Suprapubic skin (tissue), 4 donors: Measurements from ENCODE around the gene CSMD2. TPM values are rescaled to one million over a fixed set of nuclear protein-coding genes. Genes with fewer than 3 reads are reported as not detected.
"Not testable (repeated sequence)": the region's sequence is repeated elsewhere in the genome, so short reads cannot be mapped to it uniquely, and the experiment has no call there.

Source experiments
- DNase-seq, 2 donors: peaks; one replicate each; pipeline ENCODE4 v3.0.0-alpha.2; 2019; ENCODE audit warnings: low spot score in 2 of 2
- H3K27ac ChIP-seq: fragments of 200-600 bp; sonication (generic); one replicate; pipeline ENCODE4 v1.5.1; 2019
- H3K27me3 ChIP-seq: fragments of 200-600 bp; sonication (generic); one replicate; pipeline ENCODE4 v1.5.1; 2019
- H3K36me3 ChIP-seq: fragments of 200-600 bp; sonication (generic); one replicate; pipeline ENCODE4 v1.5.1; 2019
- H3K4me1 ChIP-seq: fragments of 200-600 bp; sonication (generic); one replicate; pipeline ENCODE4 v1.5.1; 2019
- H3K4me3 ChIP-seq: fragments of 200-600 bp; sonication (generic); one replicate; pipeline ENCODE4 v1.5.1; 2019; ENCODE audit warnings: mild to moderate bottlenecking
- H3K9me3 ChIP-seq: fragments of 200-600 bp; sonication (generic); one replicate; pipeline ENCODE4 v1.5.1; 2019
- EP300 ChIP-seq: sonication (generic); formaldehyde crosslinking; IDR thresholded peaks from one replicate; pipeline ENCODE4 v1.6.1; 2017; ENCODE audit warnings: antibody characterized with exemption
- POLR2A ChIP-seq, 2 donors: fragments of 450-650 bp; IDR thresholded peaks; one replicate each; pipeline ENCODE4 v1.6.1; 2017; ENCODE audit warnings: antibody characterized with exemption in 2 of 2, mild to moderate bottlenecking in 2 of 2, moderate library complexity in 2 of 2
- POLR2AphosphoS5 ChIP-seq, 3 donors: sonication (generic); formaldehyde crosslinking; IDR thresholded peaks; one replicate each; pipeline ENCODE4 v1.6.1; 2017; ENCODE audit warnings: antibody characterized with exemption in 3 of 3
- WGBS: methylation state at CpG from one replicate; pipeline ENCODE4 v1.1.5; 2018; 5-methylcytosine and 5-hydroxymethylcytosine counted together
- total RNA-seq, 4 donors: library from RNA; depleted of rRNA; stranded (reverse); fragments of >200 nt; gene quantifications; one replicate each; pipeline ENCODE4 v1.1.0, GENCODE V29; 2016
- TF ChIP-seq, protein P1 (sequence below), 2 donors: fragments of 200-600 bp in 1 of 2; fragments of 450-650 bp in 1 of 2; sonication (generic) in 1 of 2; IDR thresholded peaks; one replicate each; pipeline ENCODE4 v1.5.1; 2016 to 2019; ENCODE audit warnings: antibody characterized with exemption in 2 of 2, mild to moderate bottlenecking in 1 of 2, moderate library complexity in 1 of 2

CSMD2 gene
- total RNA-seq, 4 donors from 2014 or later: 0.08 to 0.55 (median 0.13) TPM

DNA sequence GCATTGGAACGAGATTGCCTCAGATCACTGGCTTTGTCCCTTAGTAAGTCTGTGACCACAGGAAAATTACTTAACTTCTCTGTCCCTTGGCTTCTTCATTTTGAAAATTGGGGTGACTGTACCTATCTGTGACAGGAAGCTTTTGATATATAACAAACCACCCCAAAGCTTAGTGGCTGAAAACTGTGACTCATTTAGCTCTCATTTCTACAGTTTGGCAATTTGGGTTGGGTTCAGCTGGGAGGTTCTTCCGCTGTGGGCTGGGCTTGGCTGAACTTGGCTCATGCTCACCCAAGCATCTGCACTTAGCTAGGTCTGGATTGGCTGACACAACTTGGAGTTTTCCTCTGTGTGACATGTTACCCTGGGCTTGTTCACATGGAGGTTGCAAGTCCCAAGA lies 25.7 kb upstream of the CSMD2 start:
- H3K9me3 ChIP-seq: peaks cover 6% of the 10 kb centered on the region
- no peaks in the 10 kb centered on the region for H3K4me1 ChIP-seq
- H3K27ac ChIP-seq: no peak overlapping the region
- peaks cover 39% of the 10 kb centered on the region for H3K27me3 ChIP-seq
- no peak overlapping the region for H3K4me3 ChIP-seq
- DNase-seq: no peak
- TF ChIP-seq POLR2A (IDR thresholded peaks at IDR 0.05) (no peak), EP300 (no peak), POLR2AphosphoS5 (IDR thresholded peaks at IDR 0.05) (no peak)
- TF ChIP-seq, protein P1, sequence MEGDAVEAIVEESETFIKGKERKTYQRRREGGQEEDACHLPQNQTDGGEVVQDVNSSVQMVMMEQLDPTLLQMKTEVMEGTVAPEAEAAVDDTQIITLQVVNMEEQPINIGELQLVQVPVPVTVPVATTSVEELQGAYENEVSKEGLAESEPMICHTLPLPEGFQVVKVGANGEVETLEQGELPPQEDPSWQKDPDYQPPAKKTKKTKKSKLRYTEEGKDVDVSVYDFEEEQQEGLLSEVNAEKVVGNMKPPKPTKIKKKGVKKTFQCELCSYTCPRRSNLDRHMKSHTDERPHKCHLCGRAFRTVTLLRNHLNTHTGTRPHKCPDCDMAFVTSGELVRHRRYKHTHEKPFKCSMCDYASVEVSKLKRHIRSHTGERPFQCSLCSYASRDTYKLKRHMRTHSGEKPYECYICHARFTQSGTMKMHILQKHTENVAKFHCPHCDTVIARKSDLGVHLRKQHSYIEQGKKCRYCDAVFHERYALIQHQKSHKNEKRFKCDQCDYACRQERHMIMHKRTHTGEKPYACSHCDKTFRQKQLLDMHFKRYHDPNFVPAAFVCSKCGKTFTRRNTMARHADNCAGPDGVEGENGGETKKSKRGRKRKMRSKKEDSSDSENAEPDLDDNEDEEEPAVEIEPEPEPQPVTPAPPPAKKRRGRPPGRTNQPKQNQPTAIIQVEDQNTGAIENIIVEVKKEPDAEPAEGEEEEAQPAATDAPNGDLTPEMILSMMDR (IDR thresholded peaks at IDR 0.05): no peak
- WGBS: 84% methylated on average over 2 of the region's 2 CpGs
- H3K36me3 ChIP-seq: no peaks in the 10 kb centered on the region

DNA sequence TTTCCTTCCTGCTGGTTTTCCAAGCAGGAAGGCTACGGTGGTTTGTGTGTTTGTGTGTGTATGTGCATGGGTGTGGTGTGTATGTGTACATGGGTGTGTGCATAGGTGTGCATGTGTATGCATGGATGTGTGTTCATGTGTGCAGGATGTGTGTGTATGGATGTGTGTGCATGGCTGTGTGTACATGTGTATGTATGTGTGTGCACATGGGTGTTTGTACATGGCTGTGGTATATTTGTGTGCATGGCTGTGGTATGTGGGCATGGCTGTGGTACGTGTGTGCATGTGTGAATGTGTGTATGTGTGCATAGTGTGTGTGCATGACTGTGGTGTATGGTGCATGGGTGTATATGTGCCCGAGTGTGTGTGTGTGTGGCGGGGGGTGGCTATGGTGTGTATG lies 24.0 kb upstream of the CSMD2 start:
- H3K9me3 ChIP-seq: peaks cover 6% of the 10 kb centered on the region
- no peaks in the 10 kb centered on the region for H3K4me1 ChIP-seq
- no peaks in the 10 kb centered on the region for H3K36me3 ChIP-seq
- no peak overlapping the region for H3K4me3 ChIP-seq
- WGBS: 80% methylated on average over 4 of the region's 4 CpGs
- DNase-seq: no peak
- no peak overlapping the region for H3K27ac ChIP-seq
- H3K27me3 ChIP-seq: peaks cover 45% of the 10 kb centered on the region
- TF ChIP-seq POLR2A (IDR thresholded peaks at IDR 0.05) (no peak), POLR2AphosphoS5 (IDR thresholded peaks at IDR 0.05) (no peak), EP300 (no peak)
- TF ChIP-seq, protein P1 (IDR thresholded peaks at IDR 0.05): no peak

DNA sequence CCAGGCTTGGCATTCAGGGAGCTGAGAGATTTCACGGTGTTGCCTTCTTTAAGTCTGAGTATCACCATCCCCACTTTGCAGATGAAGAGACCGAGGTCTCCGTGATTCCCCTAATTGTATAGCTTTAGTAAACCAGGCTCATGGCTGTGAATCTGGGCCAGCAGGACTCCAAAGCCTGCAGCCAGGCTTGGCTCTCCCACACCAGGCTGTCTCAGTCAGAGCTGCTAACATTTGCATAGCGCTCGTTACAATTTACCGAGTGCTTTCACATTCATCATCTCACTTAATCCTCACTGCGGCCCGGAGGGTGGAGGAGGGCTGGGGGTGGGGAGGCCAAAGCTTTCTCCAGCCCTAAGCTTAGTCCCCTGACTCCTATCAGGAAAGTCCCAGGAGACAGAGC lies 23.4 kb upstream of the CSMD2 start:
- 15% methylated on average over 7 of the region's 8 CpGs for WGBS
- TF ChIP-seq POLR2AphosphoS5 (IDR thresholded peaks at IDR 0.05) (no peak), POLR2A (IDR thresholded peaks at IDR 0.05) (no peak), EP300 (no peak)
- TF ChIP-seq, protein P1 (IDR thresholded peaks at IDR 0.05): no peak
- H3K27me3 ChIP-seq: peaks cover 45% of the 10 kb centered on the region
- no peak overlapping the region for H3K4me3 ChIP-seq
- H3K4me1 ChIP-seq: no peaks in the 10 kb centered on the region
- peaks cover 6% of the 10 kb centered on the region for H3K9me3 ChIP-seq
- H3K36me3 ChIP-seq: no peaks in the 10 kb centered on the region
- no peak overlapping the region for H3K27ac ChIP-seq
- no peak for DNase-seq

DNA sequence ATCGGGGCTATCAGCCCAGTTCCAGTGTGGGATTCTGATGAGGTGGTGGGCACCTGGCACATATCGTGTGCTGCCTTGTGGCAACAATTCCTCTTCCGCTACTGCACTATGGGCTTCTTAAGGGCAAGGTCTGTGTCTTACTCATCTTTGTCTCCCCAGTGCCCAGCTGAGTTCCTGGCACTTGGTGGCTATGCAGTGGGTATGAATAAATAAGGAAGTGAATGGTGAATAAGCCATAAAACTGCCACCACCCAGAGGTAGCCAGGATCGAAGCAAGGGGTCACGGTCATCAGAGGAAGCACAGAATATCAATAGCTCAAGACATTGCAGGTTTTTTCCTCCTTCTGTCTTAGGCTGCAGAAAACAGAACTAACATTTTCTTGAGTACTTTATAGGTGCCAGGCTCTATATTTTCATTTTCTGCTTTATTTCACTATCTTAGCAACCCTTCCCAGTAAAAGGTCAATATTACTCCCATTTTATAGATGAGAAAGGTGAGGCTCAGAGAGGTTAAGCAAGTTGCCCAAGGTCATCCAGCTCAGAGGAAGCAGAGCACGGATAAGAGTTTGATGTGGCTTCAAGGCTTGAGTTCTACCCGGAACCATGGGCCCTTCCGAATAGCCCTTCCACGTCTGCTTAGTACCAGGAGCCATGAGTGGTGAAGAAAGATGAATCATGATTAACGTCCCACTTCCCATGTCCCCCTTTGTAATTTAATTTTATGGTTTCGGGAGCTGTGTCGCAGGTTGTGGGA lies 21.9 kb upstream of the CSMD2 start:
- Histone ChIP-seq H3K27ac (no peak overlapping the region), H3K36me3 (no peaks in the 10 kb centered on the region), H3K27me3 (peaks cover 45% of the 10 kb centered on the region), H3K4me1 (no peaks in the 10 kb centered on the region), H3K4me3 (no peak overlapping the region), H3K9me3 (peaks cover 6% of the 10 kb centered on the region)
- WGBS: 70% methylated on average over 12 of the region's 12 CpGs
- no peak for DNase-seq
- TF ChIP-seq EP300: no peak
- no peak for TF ChIP-seq POLR2AphosphoS5 (IDR thresholded peaks at IDR 0.05)
- TF ChIP-seq, protein P1 (IDR thresholded peaks at IDR 0.05): no peak
- TF ChIP-seq POLR2A (IDR thresholded peaks at IDR 0.05): no peak

DNA sequence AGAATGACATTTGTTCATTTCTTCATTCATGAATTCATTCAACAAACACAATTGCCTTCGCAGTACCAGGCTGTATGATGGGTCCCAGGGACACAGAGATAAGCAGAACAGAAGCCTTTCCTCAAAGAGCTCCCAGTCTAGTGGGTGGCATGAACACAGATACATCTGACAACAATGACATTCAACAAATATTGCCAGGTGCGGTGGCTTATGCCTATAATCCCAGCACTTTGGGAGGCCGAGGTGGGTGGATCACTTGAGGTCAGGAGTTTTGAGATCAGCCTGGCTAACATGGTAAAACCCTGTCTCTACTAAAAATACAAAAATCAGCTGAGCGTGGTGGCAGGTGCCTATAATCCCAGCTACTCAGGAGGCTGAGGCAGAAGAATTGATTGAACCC lies 18.4 kb upstream of the CSMD2 start:
- not testable (repeated sequence) for H3K27ac ChIP-seq, DNase-seq, H3K4me1 ChIP-seq, H3K9me3 ChIP-seq, H3K4me3 ChIP-seq, H3K36me3 ChIP-seq
- H3K27me3 ChIP-seq: peaks cover 44% of the 10 kb centered on the region
- 88% methylated on average over 4 of the region's 4 CpGs for WGBS
